Neural crest cell (in vitro differentiated cells): ENCODE measurements around the gene GBP4. TPM values are rescaled to one million over a fixed set of nuclear protein-coding genes. Genes with fewer than 3 reads are reported as not detected.
"Not testable (repeated sequence)": the region's sequence is repeated elsewhere in the genome, so short reads cannot be mapped to it uniquely, and the experiment has no call there.

ENCODE experiments used
- DNase-seq: peaks from one replicate; pipeline ENCODE4 v3.0.0; 2021; ENCODE audit warnings: low read depth, mixed read lengths, low spot score
- H3K27ac Mint-ChIP-seq: one replicate; pipeline ENCODE4 v1.8.0; 2021; ENCODE audit warnings: mild to moderate bottlenecking, mixed read lengths; ENCODE audit not compliant: unreplicated experiment
- H3K27me3 Mint-ChIP-seq: 2 replicates; pipeline ENCODE4 v1.8.0; 2021; ENCODE audit warnings: low read depth, mild to moderate bottlenecking, mixed read lengths
- H3K36me3 Mint-ChIP-seq: 2 replicates; pipeline ENCODE4 v1.8.0; 2021; ENCODE audit warnings: low read depth, mild to moderate bottlenecking, mixed read lengths
- H3K4me1 Mint-ChIP-seq: 2 replicates; pipeline ENCODE4 v1.8.0; 2021; ENCODE audit warnings: mixed read lengths
- H3K4me3 Mint-ChIP-seq: one replicate; pipeline ENCODE4 v1.8.0; 2021; ENCODE audit warnings: mild to moderate bottlenecking, mixed read lengths
- H3K9me3 Mint-ChIP-seq: 2 replicates; pipeline ENCODE4 v1.8.0; 2021; ENCODE audit warnings: mixed read lengths
- long read RNA-seq: library from polyadenylated mRNA; unstranded; transcript quantifications from one replicate; pipeline ENCODE4 v2.0.0, GENCODE V29; 2020
- total RNA-seq: library from RNA; stranded (reverse); gene quantifications from 2 replicates; pipeline ENCODE4 v1.2.1, GENCODE V29; 2021
- TF ChIP-seq, protein P1 (sequence below): fragments of 200-600 bp; sonication (generic); conservative IDR thresholded peaks from 2 replicates; pipeline ENCODE4 v1.5.0; 2021; ENCODE audit warnings: antibody characterized with exemption, mild to moderate bottlenecking

The GBP4 gene, protein sequence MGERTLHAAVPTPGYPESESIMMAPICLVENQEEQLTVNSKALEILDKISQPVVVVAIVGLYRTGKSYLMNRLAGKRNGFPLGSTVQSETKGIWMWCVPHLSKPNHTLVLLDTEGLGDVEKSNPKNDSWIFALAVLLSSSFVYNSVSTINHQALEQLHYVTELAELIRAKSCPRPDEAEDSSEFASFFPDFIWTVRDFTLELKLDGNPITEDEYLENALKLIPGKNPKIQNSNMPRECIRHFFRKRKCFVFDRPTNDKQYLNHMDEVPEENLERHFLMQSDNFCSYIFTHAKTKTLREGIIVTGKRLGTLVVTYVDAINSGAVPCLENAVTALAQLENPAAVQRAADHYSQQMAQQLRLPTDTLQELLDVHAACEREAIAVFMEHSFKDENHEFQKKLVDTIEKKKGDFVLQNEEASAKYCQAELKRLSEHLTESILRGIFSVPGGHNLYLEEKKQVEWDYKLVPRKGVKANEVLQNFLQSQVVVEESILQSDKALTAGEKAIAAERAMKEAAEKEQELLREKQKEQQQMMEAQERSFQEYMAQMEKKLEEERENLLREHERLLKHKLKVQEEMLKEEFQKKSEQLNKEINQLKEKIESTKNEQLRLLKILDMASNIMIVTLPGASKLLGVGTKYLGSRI
- total RNA-seq: not detected in 2 replicates
- long read RNA-seq: 0 reads

DNA sequence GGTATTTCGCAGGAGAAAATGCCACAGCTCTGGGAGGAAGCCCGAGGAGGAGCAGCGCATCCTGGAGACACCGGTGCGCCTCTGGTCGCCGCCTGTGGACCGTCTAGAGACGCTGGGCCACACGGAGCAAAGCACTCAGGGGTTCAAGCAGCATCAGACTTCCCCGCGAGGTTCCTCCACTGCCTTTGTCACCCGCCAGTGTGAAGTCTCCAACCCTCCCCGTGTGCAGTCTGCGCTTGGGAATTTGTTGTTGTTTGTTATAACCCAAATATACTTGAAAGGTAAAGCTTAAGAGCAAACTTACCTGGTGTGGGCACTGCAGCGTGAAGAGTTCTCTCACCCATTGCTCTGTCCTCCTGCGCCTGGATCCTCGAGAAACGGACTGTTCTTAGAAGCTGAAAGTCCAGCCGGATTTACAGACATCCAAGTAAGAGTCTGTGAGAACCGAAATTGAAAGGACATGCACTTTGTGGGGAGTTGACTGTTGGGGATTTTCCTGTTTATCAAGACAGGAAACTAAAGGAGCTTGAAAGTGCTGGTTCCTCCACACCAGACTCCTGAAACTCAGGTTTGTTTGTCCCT is at the start of gene GBP4:
Gene GBP4 (minus strand): TSS at position 452 of the 582 bp plus-strand sequence. CDS start 108 bp downstream, at position 344.
- no peak within 1 kb of the TSS for H3K4me3 Mint-ChIP-seq
- TF ChIP-seq, protein P1, sequence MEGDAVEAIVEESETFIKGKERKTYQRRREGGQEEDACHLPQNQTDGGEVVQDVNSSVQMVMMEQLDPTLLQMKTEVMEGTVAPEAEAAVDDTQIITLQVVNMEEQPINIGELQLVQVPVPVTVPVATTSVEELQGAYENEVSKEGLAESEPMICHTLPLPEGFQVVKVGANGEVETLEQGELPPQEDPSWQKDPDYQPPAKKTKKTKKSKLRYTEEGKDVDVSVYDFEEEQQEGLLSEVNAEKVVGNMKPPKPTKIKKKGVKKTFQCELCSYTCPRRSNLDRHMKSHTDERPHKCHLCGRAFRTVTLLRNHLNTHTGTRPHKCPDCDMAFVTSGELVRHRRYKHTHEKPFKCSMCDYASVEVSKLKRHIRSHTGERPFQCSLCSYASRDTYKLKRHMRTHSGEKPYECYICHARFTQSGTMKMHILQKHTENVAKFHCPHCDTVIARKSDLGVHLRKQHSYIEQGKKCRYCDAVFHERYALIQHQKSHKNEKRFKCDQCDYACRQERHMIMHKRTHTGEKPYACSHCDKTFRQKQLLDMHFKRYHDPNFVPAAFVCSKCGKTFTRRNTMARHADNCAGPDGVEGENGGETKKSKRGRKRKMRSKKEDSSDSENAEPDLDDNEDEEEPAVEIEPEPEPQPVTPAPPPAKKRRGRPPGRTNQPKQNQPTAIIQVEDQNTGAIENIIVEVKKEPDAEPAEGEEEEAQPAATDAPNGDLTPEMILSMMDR: no peak
- H3K4me1 Mint-ChIP-seq: no peaks in the 10 kb centered on the region
- H3K9me3 Mint-ChIP-seq: no peaks in the 10 kb centered on the region
- DNase-seq: no peak
- no peaks in the 10 kb centered on the region for H3K27me3 Mint-ChIP-seq
- no peaks in the 10 kb centered on the region for H3K36me3 Mint-ChIP-seq
- H3K27ac Mint-ChIP-seq: no peak within 1 kb of the TSS

DNA sequence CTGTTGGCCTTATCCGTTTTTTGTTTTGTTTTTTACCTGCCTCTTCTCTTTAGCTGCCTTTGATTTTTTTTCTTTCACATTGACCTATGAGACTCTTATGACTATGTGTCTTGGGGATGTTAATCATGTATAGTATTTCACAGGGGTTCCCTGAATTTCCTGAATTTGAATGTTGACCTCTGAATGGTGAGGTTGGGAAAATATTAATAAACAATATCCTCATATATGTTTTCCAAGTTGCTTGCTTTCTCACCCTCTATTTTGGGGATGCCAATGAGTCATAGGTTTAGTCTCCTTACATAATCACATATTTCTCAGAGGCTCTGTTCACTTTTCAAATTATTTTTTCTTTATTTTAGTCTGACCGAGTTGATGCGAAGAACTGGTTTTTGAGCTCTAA is 44.3 kb upstream of the GBP4 start:
- Mint-ChIP-seq H3K36me3 (no peaks in the 10 kb centered on the region), H3K27ac (no peak overlapping the region), H3K9me3 (peaks cover 8% of the 10 kb centered on the region), H3K27me3 (peaks cover 3% of the 10 kb centered on the region), H3K4me3 (no peak overlapping the region), H3K4me1 (no peaks in the 10 kb centered on the region)
- TF ChIP-seq, protein P1: no peak
- DNase-seq: no peak

DNA sequence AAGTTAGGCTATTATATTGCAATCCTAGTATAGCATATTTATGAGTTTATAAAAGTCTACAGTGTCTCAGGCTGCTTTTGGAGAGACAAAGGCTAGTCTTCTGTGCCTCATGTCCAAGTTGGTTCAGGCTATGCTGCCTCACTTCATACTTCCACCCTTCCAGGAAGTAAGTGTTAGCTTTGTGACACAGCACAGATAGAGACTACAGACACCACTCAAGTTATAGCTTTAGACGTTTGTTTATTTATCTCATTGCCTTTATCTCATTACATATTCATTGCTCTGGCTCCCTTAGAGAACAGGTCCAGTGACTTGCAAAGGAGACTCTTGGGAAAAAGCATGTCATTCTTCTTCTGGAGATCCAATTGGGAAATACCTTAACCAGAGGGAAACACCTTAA is 22.6 kb upstream of the GBP4 start:
- TF ChIP-seq, protein P1: no peak
- H3K27ac Mint-ChIP-seq: no peak overlapping the region
- peaks cover 18% of the 10 kb centered on the region for H3K9me3 Mint-ChIP-seq
- H3K4me1 Mint-ChIP-seq: peaks cover 3% of the 10 kb centered on the region
- H3K4me3 Mint-ChIP-seq: no peak overlapping the region
- DNase-seq: no peak
- no peaks in the 10 kb centered on the region for H3K36me3 Mint-ChIP-seq
- peaks cover 4% of the 10 kb centered on the region for H3K27me3 Mint-ChIP-seq

DNA sequence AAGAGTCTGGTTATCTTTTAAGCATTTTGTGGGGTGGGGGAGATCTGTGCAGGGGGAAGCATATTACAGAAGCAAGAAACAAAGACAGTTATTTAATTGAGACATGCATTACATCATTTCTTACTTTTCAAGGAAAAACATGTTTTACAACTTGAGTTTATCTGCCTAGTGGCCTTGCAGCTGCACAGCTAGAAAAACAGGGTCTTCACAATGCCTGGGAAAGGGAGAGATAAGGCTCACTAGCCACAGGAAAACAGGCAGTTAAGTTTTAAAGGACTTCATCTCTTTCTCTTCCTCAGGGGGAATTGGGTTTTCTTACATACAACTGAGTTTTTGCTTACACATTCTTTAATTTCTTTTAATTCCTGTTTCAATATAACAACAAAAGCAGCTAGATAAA is 21.1 kb upstream of the GBP4 start:
- Mint-ChIP-seq H3K9me3 (peaks cover 14% of the 10 kb centered on the region), H3K27ac (peak overlapping the region; percentile 44)
- DNase-seq, H3K4me1 Mint-ChIP-seq, H3K27me3 Mint-ChIP-seq, H3K4me3 Mint-ChIP-seq, H3K36me3 Mint-ChIP-seq: not testable (repeated sequence)

DNA sequence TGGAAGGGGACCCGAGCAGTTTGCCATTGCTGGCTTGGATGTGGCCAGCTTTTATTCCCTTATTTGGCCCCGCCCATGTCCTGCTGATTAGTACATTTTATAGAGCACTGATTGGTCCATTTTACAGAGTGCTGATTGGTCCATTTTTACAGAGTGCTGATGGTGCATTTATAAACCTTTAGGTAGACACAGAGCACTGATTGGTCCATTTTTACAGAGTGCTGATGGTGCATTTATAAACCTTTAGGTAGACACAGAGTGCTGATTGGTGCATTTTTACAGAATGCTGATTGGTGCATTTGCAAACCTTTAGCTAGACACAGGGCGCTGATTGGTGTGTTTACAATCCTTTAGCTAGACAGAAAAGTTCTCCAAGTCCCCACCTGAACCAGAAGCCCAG is 20.2 kb upstream of the GBP4 start:
- H3K36me3 Mint-ChIP-seq, H3K27me3 Mint-ChIP-seq, H3K27ac Mint-ChIP-seq, H3K4me3 Mint-ChIP-seq, DNase-seq, H3K4me1 Mint-ChIP-seq: not testable (repeated sequence)
- peaks cover 14% of the 10 kb centered on the region for H3K9me3 Mint-ChIP-seq

DNA sequence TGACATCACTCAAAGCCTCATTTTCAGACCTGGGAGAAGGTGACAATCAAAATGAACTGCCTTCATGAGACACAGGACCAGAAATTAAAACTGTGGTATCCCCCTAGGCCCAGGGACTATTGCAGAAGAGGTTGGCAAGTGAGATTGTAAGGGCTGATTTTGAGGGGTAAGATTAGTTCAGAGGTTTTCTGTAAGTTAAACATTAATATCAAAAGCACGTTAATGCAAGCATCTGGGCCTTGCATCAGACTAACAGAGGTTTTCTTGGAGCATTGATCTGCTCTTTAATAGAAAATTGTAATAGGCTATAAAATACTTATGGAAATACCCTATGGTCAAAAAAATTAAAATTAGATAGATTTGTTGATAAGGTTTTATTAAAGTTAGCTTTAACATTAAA is 14.6 kb upstream of the GBP4 start:
- DNase-seq: no peak
- Mint-ChIP-seq H3K36me3 (peaks cover 5% of the 10 kb centered on the region), H3K9me3 (peaks cover 13% of the 10 kb centered on the region), H3K27ac (no peak overlapping the region), H3K4me1 (no peaks in the 10 kb centered on the region), H3K4me3 (no peak overlapping the region), H3K27me3 (peaks cover 4% of the 10 kb centered on the region)
- TF ChIP-seq, protein P1: no peak
